ENCODE measurements around the gene ASIP. TPM values are rescaled to one million over a fixed set of nuclear protein-coding genes. Genes with fewer than 3 reads are reported as not detected.

The ASIP gene
- total and polyA plus RNA-seq, 2 of the 13 experiments (the other 11 are each of a cell fraction or from before 2014, with no cell fraction given), result not detected

GRCh38 chr20:34312544-34313217, 71.5 kb downstream of the ASIP start (continued):
- peak; percentile 92 for TF ChIP-seq ZNF781 (CRISPR knock-in tag; IDR thresholded peaks at IDR 0.05; ENCODE audit: borderline replicate concordance, not compliant biosample characterization)
- TF ChIP-seq ZNF607 (CRISPR knock-in tag; IDR thresholded peaks at IDR 0.05; ENCODE audit: borderline replicate concordance), result peak; percentile 50; the same call in 1 of the 2 replicates
- TF ChIP-seq JDP2 (CRISPR knock-in tag; IDR thresholded peaks at IDR 0.05; ENCODE audit: borderline replicate concordance), result no peak
- no peak for TF ChIP-seq ZNF446 (CRISPR knock-in tag; IDR thresholded peaks at IDR 0.05)
- no peak for TF ChIP-seq ZFP62 (CRISPR knock-in tag; IDR thresholded peaks at IDR 0.05)
- TF ChIP-seq SMAD1 (CRISPR knock-in tag; IDR thresholded peaks at IDR 0.05; ENCODE audit: borderline replicate concordance, low read depth), result 0 out of 2 replicates have a peak, but pooled peaks have one; percentile 54
- no peak for TF ChIP-seq CBX2 (IDR thresholded peaks at IDR 0.05; ENCODE audit: low read depth, low read length)
- TF ChIP-seq CBX2 (CRISPR knock-in tag; IDR thresholded peaks at IDR 0.05; ENCODE audit: low read depth), result no peak
- TF ChIP-seq, protein P1, sequence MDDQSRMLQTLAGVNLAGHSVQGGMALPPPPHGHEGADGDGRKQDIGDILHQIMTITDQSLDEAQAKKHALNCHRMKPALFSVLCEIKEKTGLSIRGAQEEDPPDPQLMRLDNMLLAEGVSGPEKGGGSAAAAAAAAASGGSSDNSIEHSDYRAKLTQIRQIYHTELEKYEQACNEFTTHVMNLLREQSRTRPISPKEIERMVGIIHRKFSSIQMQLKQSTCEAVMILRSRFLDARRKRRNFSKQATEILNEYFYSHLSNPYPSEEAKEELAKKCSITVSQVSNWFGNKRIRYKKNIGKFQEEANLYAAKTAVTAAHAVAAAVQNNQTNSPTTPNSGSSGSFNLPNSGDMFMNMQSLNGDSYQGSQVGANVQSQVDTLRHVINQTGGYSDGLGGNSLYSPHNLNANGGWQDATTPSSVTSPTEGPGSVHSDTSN (CRISPR knock-in tag; IDR thresholded peaks at IDR 0.05; ENCODE audit: borderline replicate concordance), result no peak
- no peak for TF ChIP-seq U2AF2 (IDR thresholded peaks at IDR 0.05; ENCODE audit: low read depth, low read length)
- TF ChIP-seq REL (CRISPR knock-in tag; conservative IDR thresholded peaks at IDR 0.05), result no peak; the same call in 1 of the 2 replicates
- TF ChIP-seq USF2 (IDR thresholded peaks at IDR 0.05; ENCODE audit: low read depth, low read length), result no peak
- TF ChIP-seq USF2 (CRISPR knock-in tag; IDR thresholded peaks at IDR 0.05; ENCODE audit: borderline replicate concordance), result peak; percentile 29; the same call in 1 of the 2 replicates
- 0 out of 2 replicates have a peak, but pooled peaks have one; percentile 24 for TF ChIP-seq RFXANK (CRISPR knock-in tag; IDR thresholded peaks at IDR 0.05)
- peak; percentile 51; the same call in 1 of the 2 replicates for TF ChIP-seq DPF2 (CRISPR knock-in tag; IDR thresholded peaks at IDR 0.05; ENCODE audit: borderline replicate concordance, low read depth)
- no peak for TF ChIP-seq SRSF9 (IDR thresholded peaks at IDR 0.05; ENCODE audit: borderline replicate concordance, insufficient read depth, low read depth, low read length, poor library complexity, severe bottlenecking)
- TF ChIP-seq RBM39 (IDR thresholded peaks at IDR 0.05; ENCODE audit: low read depth, low read length, poor library complexity, severe bottlenecking), result peak; percentile 71
- no peak for TF ChIP-seq ZNF101 (CRISPR knock-in tag; IDR thresholded peaks at IDR 0.05; ENCODE audit: borderline replicate concordance, low read depth)
- TF ChIP-seq, protein P2, sequence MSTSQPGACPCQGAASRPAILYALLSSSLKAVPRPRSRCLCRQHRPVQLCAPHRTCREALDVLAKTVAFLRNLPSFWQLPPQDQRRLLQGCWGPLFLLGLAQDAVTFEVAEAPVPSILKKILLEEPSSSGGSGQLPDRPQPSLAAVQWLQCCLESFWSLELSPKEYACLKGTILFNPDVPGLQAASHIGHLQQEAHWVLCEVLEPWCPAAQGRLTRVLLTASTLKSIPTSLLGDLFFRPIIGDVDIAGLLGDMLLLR (CRISPR knock-in tag; IDR thresholded peaks at IDR 0.05), result peak; percentile 63; the same call in 1 of the 2 replicates
- peak; percentile 66 for TF ChIP-seq ZNF768 (CRISPR knock-in tag; IDR thresholded peaks at IDR 0.05)
- no peak for TF ChIP-seq ZNF7 (CRISPR knock-in tag; IDR thresholded peaks at IDR 0.05)
- TF ChIP-seq, protein P3, sequence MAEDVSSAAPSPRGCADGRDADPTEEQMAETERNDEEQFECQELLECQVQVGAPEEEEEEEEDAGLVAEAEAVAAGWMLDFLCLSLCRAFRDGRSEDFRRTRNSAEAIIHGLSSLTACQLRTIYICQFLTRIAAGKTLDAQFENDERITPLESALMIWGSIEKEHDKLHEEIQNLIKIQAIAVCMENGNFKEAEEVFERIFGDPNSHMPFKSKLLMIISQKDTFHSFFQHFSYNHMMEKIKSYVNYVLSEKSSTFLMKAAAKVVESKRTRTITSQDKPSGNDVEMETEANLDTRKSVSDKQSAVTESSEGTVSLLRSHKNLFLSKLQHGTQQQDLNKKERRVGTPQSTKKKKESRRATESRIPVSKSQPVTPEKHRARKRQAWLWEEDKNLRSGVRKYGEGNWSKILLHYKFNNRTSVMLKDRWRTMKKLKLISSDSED (CRISPR knock-in tag; IDR thresholded peaks at IDR 0.05), result no peak
- TF ChIP-seq ZNF263 (CRISPR knock-in tag; IDR thresholded peaks at IDR 0.05), result peak; percentile 82; the same call in 1 of the 2 replicates
- no peak for TF ChIP-seq AGO2 (optimal IDR thresholded peaks at IDR 0.05; ENCODE audit: low read depth, low read length)

Measured in HepG2 (cell line).